HG02884 (cell line): ENCODE measurements around the gene ZNF581.

Experiments used
- ATAC-seq: cut with Tn5 transposase; IDR thresholded peaks from one replicate; pipeline ENCODE4 v1.9.1; 2021; ENCODE audit warnings: mild to moderate bottlenecking, moderate library complexity; ENCODE audit not compliant: unreplicated experiment

ZNF581 gene

GRCh38 chr19:55691561-55692481 is 48.4 kb downstream of the ZNF581 start:
- ATAC-seq, result no peak

GRCh38 chr19:55692681-55693081 is 49.2 kb downstream of the ZNF581 start:
- no peak for ATAC-seq

GRCh38 chr19:55693336-55693974 is 50.0 kb downstream of the ZNF581 start:
- no peak for ATAC-seq

GRCh38 chr19:55694241-55694655 is 50.8 kb downstream of the ZNF581 start:
- ATAC-seq, result no peak

GRCh38 chr19:55694656-55695491 is 51.4 kb downstream of the ZNF581 start:
- no peak for ATAC-seq
